Measurements from ENCODE around the gene RPL10A. TPM values are rescaled to one million over a fixed set of nuclear protein-coding genes. Genes with fewer than 3 reads are reported as not detected.
"Not testable (repeated sequence)": the region's sequence is repeated elsewhere in the genome, so short reads cannot be mapped to it uniquely, and the experiment has no call there.

Gene RPL10A
- total RNA-seq, 1 experiment from 2014 or later: 1,186 TPM

DNA sequence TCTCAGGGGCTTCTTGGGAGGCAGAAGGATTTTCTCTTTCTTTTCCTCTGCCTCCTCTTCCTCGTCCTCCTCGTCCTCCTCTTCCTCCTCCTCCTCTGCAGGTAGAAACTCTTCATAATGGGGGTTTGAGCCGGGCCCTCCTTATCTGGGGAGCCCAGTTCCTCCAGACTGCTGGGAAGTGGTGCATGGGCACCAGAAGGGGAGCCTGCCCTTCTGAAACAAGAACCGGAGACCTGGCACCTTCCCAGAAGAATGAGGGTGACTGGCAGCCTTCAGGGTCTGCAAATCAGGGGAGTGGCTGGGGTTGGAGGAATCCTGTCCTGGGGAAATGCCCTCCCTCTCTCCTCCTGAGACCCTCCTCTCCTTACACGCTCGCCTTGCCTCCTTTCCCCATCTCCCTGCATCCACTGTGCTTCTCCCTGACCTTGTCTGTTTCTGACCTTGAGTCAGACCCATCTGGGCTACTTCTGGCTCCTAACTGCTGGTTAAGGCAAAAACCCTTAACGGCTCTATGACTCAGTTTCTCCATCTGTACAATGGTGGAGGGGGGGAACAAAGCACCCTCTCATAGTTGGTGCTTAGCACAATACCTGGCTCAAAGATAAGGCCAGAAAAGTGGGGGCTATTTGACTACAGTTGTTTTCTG lies 42.8 kb downstream of the RPL10A start:
- DNase-seq (ENCODE audit: low read depth): no peak

DNA sequence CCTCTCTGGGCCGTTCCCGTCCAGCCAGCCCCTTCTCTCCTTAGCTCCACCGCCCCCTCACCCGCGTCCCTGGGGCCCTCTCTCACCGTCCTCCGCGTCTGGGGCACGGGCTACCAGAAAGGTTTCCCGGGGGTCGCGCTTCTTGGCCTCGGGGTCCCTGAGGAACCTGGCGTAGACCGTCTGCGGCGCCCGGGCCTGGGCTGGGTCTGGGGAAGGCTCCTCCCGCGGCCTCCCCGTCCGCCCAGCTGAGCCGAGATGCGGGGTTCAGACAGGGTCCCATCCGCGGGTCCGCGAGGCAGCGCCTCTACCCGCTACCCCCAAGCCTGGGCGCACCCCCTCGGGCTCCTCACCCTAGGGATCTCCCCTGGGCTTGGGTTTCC lies 43.4 kb downstream of the RPL10A start:
- no peak for DNase-seq (ENCODE audit: low read depth)

DNA sequence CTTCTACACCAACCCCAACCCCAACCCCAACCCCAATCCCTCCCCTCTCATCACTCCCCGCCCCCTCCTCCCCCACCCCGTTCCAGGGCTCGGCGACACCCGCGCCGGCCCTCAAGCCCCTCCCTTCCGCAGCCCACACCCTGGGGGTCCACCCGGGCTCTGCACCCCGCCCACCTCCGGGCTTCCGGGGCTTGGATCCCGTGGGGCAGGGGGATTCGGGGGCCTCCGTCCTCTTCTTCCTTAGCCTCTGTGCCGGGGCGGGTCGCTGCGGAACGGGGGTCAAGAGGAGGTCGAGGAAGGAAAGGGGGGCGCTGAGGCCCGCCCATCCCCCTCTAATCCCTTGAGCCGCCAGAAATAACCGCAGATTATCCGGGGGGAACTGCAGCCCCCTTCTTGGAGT lies 43.8 kb downstream of the RPL10A start:
- DNase-seq (ENCODE audit: low read depth): no peak

DNA sequence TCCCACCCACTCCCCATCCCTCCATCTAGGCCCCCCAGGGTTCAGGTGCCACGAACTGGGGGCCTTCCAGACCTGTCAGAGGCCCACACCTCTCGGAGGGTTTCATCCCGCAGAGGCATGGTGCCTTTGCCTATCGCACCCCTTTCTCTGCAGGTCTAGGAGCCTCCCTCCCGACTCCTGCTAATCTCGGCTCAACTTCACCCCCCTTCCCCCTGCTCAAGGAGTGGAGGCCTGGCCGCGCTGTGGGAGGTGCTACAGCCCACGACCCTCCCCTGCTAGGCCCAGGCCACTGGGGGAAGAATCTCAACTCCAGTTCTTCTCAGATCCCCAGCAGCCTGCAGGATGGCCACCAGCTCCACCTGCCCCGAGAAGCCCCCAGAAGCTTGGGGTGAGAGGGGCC lies 44.5 kb downstream of the RPL10A start, which contains the start of gene TULP1:
Gene TULP1 (minus strand): TSS at position 157 of the 400 bp plus-strand sequence. CDS start 38 bp downstream, at position 119.
- DNase-seq (ENCODE audit: low read depth): no peak

DNA sequence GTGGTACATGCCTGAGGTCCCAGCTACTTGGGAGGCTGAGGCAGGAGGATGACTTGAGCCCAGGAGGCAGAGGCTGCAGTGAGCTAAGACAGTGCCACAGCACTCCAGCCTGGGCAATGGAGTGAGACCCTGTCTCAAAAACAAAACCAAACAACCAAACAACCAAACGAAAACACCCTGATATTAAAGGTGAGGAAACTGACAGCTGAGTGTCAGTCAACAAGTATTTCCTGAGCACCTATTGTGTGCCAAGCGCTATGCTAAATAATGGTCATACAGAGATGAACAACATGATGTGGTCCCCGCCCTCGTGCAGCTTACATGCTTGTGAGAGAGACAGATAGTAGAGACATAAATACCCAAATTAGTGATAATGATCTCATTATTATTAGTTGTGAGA lies 46.4 kb downstream of the RPL10A start:
- no peak for DNase-seq (ENCODE audit: low read depth)

DNA sequence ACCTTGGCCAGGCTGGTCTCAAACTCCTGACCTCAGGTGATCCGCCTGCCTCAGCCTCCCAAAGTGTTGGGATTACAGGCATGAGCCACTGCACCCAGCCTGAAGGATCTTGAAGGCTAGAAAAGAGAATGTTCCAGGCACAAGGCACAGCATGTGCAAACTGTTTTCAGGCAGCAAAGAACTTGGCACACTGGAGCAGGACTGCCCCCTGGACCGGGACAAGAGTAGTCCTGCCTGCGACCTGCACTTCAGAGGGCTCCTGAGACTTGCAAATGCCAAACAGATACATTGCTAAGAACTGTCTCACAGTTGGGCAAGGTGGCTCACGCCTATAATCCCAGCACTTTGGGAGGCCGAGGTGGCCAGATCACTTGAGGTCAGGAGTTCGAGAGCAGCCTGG lies 47.7 kb downstream of the RPL10A start:
- not testable (repeated sequence) for DNase-seq (ENCODE audit: low read depth)

DNA sequence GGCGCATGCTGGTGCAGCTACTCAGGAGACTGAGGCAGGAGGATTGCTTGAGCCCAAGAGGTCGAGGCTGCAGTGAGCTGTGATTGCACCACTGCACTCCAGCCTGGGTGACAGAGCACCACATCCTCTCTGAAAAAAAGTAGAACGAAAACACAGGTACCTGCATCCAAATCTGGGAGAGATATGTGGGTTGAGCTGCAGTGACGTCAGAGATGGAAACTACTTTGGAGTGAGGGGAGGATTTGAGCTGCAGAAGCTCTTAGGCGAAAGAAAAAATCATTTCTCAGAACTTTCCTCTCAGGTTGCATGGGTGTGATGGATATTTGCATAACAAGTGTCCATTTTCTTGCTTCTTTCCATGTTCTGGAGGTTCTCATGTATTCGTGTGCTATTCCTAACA lies 48.5 kb downstream of the RPL10A start:
- no peak for DNase-seq (ENCODE audit: low read depth)

DNA sequence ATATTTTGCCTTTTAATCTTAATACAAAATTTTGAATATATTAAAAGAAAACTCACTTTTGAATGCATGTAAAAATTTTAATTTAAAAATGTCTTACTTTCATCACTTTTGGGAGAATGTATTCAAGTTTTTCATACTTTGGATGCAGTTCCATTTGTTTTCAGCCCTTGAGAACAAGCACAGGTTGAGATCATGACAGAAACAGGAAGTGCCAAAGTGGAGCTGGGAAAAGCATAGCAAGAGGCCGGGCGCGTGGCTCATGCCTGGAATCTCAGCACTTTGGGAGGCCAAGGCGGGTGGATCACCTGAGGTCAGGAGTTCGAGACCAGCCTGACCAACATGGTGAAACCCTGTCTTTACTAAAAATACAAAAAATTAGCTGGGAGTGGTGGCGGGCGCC lies 49.8 kb downstream of the RPL10A start:
- DNase-seq (ENCODE audit: low read depth): not testable (repeated sequence)

DNA sequence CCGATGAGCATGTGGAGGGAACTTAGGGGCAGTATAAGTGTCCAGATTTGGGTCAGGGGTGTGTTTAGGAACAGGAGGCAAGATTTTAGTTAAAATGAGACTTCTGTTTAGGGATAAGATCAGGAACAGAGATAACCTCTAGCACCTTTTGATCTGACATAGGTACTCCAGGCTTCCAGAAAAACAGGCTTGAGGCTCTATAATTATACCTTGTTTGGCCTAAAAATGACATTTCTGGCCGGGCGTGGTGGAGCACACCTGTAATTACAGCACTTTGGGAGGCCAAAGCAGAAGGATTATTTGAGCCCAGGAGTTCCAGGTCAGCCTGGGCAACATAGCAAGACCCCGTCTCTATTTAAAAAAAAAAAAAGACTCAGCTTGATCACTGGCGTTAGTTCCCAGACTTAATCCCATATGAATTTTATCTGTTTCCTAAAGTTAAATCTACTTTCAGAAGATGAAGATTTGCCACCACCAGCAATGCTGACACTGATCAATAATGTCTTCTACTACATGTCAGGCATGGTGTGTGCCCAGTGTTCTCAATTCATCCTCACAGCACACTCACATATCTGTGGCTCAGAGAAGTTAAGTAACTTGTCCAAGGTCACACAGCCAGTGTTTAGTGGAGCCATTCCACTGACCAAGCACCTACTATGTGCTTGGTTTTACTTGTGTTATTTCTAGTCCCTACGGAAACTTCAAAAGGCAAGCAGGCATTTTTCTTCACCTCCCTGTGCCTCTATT lies 50.5 kb downstream of the RPL10A start:
- DNase-seq (ENCODE audit: low read depth): no peak

DNA sequence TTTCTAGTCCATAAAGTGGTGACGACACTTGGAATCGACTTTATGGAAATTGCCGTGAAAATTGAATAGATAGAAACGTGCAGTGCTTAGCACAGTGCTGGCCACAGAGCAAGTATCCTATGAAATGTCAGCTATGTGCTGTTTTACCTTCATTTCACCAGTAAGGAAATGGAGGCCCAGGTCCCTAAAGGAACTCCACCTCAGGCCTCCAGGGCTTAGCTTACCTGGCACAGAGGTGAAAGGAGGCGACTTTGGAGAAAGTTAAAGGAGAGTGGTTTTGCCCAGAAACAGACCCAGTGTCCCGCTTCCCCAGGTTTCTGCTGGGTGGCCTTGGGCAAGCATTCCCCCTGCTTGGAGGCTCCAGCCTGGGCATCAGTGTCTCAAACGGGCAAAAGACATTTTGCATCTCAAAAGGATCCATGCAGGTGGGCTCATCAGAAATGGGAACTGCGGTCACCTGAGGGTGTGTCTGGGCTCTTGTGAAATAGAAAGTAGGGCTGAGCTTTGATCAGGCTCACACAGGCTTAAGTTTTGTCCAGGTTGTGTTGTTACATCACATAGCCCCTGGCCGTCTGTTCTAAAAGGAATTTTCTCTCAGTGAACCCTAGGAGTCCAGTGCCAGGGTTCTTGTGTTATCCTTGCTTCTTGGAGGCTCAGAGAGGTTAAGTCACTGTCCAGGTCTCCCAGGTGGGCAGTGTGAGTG lies 51.3 kb downstream of the RPL10A start:
- DNase-seq (ENCODE audit: low read depth): no peak

Other genes with a start within 250 kb of the RPL10A start
- gene ZNF76, start 208.7 kb upstream of the RPL10A start, total RNA-seq (2014; rRNA removed): 22.2 and 26.8 TPM in 2 replicates
- 0.06 and 0.13 TPM in 2 replicates for gene DEF6, start 170.6 kb upstream of the RPL10A start, total RNA-seq (2014; rRNA removed)
- 9.5 and 11.0 TPM in 2 replicates for gene PPARD, start 125.8 kb upstream of the RPL10A start, total RNA-seq (2014; rRNA removed)
- 12.8 and 14.6 TPM in 2 replicates for gene FANCE, start 16.1 kb upstream of the RPL10A start, total RNA-seq (2014; rRNA removed)
- 16.8 and 17.5 TPM in 2 replicates for gene TEAD3, start 28.7 kb downstream of the RPL10A start, total RNA-seq (2014; rRNA removed)
- not detected in 2 replicates for gene TULP1, start 44.5 kb downstream of the RPL10A start, total RNA-seq (2014; rRNA removed)
- gene FKBP5, start 220.5 kb downstream of the RPL10A start, total RNA-seq (2014; rRNA removed): 68.0 and 105 TPM in 2 replicates